Posterior vena cava (tissue), 2 donors: ENCODE measurements around the gene INPP4A. TPM values are rescaled to one million over a fixed set of nuclear protein-coding genes. Genes with fewer than 3 reads are reported as not detected.
A peak's percentile ranks its signal among the peaks of the same experiment; 100 is the strongest.
"Not testable (repeated sequence)": the region's sequence is repeated elsewhere in the genome, so short reads cannot be mapped to it uniquely, and the experiment has no call there.

ENCODE experiments used
- DNase-seq: peaks from one replicate; pipeline ENCODE4 v3.0.0-alpha.2; 2020; ENCODE audit warnings: low spot score
- intact Hi-C, 2 donors: fragments of 100-400 bp; cut with DNase I; formaldehyde crosslinking; loops; one replicate each; pipeline versions ENCODE4 v1.14.1 to v1.14.2; 2022 to 2023
- long read RNA-seq, 2 donors: library from polyadenylated mRNA; unstranded; transcript quantifications; one replicate each; pipeline ENCODE4 v2.0.0, GENCODE V29; 2020 to 2021
- total RNA-seq, 2 donors: library from RNA; stranded (reverse); fragmentation: NEBNext Ultra II Directional; extraction: Animal tissue kit (Norgen Biotek cat#: 25700); gene quantifications; one replicate each; pipeline ENCODE4 v1.2.1, GENCODE V29; 2021
- donor health status: DM: yes; HTN: yes; CAD: no.
- donor health status: DM: yes; HTN: yes; CAD: no.

The INPP4A gene
- total RNA-seq, result 10 to 100 TPM; 31.5 to 42.9 TPM
- long read RNA-seq, donor 1, partial matches to known transcripts, result 6 of 14 reads
- long read RNA-seq, donor 1, other reads (novel, unspliced or antisense), result 8 of 14 reads
- long read RNA-seq, donor 2, partial matches to known transcripts, result 0 of 12 reads
- long read RNA-seq, donor 2, other reads (novel, unspliced or antisense), result 12 of 12 reads

DNA sequence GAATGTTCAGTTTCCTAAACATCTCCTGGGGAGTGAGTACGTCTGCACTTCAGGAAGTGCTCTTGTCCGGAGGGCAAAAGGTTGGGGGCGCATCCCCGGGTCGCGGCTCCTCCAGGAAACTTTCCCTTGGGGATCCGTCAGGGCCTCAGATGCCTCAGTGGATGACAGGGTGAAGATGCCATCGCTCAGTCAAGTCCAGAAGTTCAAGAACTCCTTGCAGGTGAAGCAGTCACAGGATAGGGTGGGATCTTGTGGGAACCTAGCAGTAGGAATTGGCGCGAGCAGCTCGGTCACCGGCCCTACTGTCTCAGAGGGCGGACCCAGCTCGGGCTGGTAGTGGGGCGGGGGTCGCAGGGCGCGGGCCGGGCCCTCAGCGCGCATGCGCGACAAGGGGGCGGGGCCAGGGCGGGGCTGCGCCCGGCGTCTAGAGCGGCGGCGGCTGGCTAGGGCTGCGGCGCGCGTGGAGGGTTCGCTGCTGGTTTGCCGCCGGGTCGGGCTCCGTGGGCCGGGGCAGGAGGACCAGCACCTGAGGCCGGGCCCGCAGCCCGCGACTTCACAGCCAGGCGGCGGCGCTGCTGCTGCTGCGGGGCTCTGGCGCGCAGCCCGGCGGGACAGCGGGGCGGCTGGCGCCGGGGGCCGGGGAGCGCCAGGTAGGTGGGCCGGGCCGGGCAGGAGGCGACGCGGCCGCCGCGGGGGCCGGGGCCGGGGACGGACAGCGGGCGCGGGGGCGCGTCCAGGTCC lies at the start of gene INPP4A:
Gene INPP4A (plus strand): TSS at position 423 of the 741 bp plus-strand sequence. CDS start 75,191 bp downstream, outside the sequence.
- DNase-seq, result peak; percentile 93
- intact Hi-C loops, result loop anchor here in 1 of 2 donors (5.0 kb wide), 1 partner anchor 117 kb away; no protein-coding TSS in a partner anchor

DNA sequence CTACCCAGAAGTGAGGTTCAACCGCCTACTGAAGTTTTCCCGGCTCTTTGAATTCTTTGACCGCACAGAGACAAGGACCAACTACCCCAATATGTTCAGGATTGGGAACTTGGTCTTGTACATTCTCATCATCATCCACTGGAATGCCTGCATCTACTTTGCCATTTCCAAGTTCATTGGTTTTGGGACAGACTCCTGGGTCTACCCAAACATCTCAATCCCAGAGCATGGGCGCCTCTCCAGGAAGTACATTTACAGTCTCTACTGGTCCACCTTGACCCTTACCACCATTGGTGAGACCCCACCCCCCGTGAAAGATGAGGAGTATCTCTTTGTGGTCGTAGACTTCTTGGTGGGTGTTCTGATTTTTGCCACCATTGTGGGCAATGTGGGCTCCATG lies 48.7 kb upstream of the INPP4A start:
- DNase-seq, result peak; percentile 23
- intact Hi-C loops, result no loop called here

- DNase-seq, result peak; percentile 79
- intact Hi-C loops, result no loop called here
Measured at GRCh38 chr2:98396745-98397355, 47.8 kb upstream of the INPP4A start.

DNA sequence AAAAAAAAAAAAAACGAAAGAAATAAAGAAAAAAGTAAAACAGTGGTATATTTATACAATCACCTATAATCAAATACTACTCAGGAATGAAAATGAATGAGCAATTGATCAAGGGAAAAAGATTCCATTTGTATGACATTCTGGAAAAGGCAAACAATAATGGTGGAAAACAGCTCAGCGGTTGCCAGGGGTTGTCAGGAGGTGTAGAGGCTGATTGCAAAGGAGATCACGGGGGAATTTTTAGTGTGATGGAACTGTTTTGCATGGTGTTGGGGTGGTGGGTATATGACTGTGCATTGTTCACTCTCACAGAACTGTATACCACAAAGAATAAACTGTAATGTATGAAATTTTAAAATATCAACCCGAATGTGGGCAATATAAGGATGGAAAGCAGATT lies 45.5 kb upstream of the INPP4A start:
- intact Hi-C loops, result no loop called here
- no peak for DNase-seq

- intact Hi-C loops, result no loop called here
- DNase-seq, result peak; percentile 47
Measured at GRCh38 chr2:98403878-98404277, 40.8 kb upstream of the INPP4A start.

DNA sequence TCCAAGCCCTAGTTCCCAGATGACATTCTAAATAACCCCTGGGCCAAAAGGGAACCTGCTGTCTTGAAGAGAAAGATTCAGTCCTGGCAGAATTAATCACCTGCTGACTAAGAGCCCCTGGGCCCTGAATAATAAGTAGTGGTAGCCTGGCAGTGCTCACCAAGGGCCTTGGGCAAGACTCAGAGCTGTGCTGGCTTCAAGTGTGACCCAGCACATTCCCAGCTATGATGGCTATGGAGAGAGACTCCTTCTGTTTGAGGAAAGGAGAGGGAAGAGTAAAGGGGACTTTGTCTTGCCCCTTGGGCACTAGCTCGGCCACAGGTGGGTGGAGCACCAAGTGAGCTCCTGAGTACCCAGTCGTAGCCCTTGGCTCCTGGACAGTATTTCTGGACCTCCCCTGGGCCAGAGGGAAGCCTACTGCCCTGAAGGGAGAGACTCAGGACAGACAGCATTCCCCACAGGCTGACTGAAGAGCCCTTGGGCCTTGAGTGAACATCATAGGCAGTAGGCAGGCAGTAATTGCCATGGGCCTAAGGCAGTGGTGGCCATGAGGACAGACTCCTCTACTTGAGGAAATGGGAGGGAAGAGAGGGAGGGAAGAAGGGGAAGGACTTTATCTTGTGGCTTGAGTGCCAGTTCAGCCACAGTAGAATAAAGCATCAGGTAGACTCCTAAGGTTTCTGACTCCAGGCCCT lies 40.0 kb upstream of the INPP4A start:
- DNase-seq, result peak; percentile 41
- intact Hi-C loops, result no loop called here

DNA sequence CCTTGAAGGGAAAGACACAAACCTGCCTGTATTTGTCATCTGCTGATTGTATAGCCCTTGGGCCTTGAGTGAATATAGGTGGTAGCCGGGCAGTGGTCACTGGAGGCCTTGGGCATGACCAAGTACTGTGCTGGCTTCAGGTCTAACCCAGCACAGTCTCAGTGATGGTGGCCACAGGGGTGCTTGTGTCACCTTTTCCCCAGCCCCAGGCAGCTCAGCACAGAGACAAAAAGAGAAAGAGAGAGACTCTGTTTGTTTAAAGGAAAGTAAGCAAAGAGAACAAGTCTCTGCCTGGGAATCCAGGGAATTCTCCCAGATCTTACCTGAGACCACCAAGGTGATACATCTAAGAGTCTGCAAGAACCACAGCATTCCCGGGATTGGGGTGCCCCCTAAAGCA lies 39.4 kb upstream of the INPP4A start:
- peak; percentile 1 for DNase-seq
- intact Hi-C loops, result no loop called here

DNA sequence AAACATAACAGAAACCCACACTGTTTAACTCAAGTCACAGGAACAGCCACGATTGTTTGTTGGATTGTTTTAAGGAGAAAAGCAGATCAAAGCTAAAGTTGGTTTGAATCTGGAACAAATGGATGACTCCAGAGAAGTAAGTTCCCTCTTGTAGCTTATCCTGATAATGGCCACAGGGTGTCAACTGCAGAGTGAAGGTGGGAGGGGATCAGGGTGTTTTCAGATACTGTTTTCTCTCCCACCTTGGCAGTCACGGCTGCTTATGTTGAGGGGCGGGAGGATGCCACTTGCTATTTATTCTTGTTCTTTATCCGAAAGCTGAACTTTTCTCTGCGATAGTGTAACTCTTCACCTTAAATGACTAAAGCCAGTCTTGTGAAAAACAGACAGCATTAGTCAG lies 36.5 kb upstream of the INPP4A start:
- DNase-seq, result no peak

DNA sequence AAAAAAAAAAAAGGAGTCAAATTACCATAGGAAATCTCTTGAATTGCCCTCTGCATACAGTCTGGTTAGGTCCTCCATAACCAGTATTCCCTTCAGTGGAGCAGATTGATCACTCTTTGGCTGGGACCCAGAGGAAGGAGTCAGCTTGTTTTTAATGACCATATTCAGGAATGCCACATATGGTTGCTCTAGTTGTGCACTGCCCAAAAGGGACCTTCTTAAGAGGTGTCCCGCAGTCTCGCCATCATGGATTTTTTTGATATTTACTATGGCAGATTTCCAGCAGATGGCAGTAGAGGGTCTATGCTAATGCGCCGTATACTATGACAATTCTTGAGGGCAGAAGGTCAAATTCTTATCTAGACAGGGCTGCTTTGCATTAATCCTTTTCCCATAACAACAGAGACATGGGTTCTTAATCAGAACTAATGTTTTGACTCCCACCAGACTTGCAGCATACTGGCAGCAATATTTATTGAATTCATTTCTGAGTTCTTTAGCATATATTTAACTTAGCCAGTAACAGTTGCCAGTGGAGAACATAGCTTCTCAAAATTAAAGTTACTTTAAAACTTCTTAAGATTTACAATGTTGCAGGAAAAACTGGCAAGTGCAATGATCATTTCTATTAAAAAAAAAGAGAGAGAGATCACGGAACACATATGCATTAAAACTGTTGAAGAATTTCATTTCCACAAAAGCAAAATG lies 31.8 kb upstream of the INPP4A start:
- no peak for DNase-seq
- intact Hi-C loops, result loop anchor here (10.0 kb wide), 1 partner anchor 192 kb away; the partner anchor contains the start of genes COA5 (in 2 of the 2) and UNC50 (in 2 of the 2)

More for the DNA sequence above, 36.5 kb upstream of the INPP4A start:
- intact Hi-C loops, result no loop called here

- intact Hi-C loops, result loop anchor here (10.0 kb wide), 1 partner anchor 191 kb away; the partner anchor contains the start of genes COA5 (in 2 of the 2) and UNC50 (in 2 of the 2)
- DNase-seq, result not testable (repeated sequence)
Measured at GRCh38 chr2:98414246-98414645, 30.4 kb upstream of the INPP4A start.

DNA sequence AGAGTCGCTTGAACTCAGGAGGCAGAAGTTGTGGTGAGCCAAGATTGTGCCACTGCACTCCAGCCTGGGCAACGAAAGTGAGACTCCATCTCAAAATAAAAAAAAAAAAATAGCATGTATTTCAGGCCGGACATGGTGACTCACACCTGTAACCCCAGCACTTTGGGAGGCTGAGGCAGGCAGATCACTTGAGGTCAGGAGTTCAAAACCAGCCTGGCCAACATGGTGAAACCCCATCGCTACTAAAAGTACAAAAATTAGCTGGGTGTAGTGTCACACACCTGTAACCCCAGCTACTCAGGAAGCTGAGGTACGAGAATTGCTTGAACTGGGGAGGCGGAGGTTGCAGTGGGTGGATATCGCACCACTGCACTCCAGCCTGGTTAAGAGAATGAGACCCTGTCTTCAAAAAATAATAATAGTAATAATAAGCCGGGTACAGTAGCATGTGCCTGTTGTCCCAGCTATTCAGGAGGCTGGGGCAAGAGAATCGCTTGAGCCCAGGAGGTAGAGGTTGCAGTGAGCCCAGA lies 28.9 kb upstream of the INPP4A start:
- not testable (repeated sequence) for DNase-seq
- intact Hi-C loops, result loop anchor here (10.0 kb wide), 1 partner anchor 189 kb away; the partner anchor contains the start of genes COA5 (in 2 of the 2) and UNC50 (in 2 of the 2)

DNA sequence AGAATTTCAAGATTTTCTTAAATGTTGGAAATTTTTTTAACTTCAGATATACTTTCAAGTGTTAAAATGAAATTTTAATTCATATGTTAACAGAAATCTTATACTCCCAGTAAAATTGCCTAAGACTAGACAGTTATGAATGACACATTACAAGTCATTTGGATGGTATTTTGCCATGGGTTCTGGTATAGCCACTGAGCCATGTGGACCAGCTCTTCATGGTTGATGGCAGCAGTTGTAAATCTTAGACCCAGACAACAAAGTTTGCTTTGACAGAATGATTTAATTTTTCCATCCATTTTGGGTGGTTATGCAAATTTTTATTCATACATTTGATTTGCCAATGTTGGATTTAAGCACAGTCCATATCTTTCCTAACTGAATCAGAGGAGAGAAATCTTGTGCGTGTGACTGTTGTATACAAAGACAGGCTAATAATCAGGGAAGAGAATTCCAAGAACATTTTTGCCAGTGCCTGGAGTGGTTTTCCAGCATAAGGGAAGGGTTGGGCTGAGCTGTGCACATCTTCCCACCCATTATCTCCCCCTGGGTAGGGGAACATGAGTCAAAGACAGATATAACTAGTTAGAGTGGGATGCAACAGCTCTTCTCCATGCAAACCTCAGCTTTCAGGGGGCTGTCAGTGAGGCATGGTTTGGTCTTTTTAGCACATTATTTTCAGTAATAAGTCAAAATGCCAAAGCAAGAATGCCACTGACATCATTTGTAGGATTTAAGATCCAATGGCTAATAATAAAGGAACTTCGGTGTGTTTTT lies 28.1 kb upstream of the INPP4A start:
- intact Hi-C loops, result loop anchor here (10.0 kb wide), 1 partner anchor 188 kb away; the partner anchor contains the start of genes COA5 (in 2 of the 2) and UNC50 (in 2 of the 2)
- DNase-seq, result no peak

DNA sequence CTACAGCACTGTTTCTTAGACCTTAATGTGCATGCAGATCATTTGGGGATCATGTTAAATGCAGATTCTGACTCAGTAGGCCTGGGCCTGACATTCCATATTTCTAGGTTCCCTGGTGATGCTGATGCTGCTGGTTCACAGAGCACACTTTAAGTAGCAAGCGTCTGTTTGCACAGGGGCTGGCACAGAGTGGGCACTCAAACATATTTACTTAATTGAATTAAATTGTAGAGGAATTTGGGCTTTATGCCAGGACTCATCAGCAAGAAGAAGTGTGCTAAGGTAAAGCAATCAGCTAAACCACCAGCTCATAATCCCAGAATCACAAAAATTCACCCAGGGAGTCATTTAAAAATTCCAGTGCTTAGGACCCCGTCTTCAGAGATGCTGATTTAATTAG lies 25.1 kb upstream of the INPP4A start:
- intact Hi-C loops, result loop anchor here (10.0 kb wide), 1 partner anchor 185 kb away; the partner anchor contains the start of genes COA5 (in 2 of the 2) and UNC50 (in 2 of the 2)

GRCh38 chr2:98419977-98420725 lies 24.5 kb upstream of the INPP4A start:
- DNase-seq, result no peak
- intact Hi-C loops, result loop anchor here (10.0 kb wide), 1 partner anchor 185 kb away; the partner anchor contains the start of genes COA5 (in 2 of the 2) and UNC50 (in 2 of the 2)

More for the DNA sequence above, 25.1 kb upstream of the INPP4A start:
- no peak for DNase-seq

- DNase-seq, result no peak
- intact Hi-C loops, result no loop called here
Measured at GRCh38 chr2:98422449-98422848, 22.2 kb upstream of the INPP4A start.

- no peak for DNase-seq
- intact Hi-C loops, result no loop called here
Measured at GRCh38 chr2:98426771-98427170, 17.9 kb upstream of the INPP4A start.

GRCh38 chr2:98432145-98432544 lies 12.5 kb upstream of the INPP4A start:
- intact Hi-C loops, result loop anchor here in 1 of 2 donors (5.0 kb wide), 1 partner anchor 1190 kb away; no protein-coding TSS in a partner anchor
- no peak for DNase-seq
